ENCODE measurements around the gene KIAA0930.

DNA sequence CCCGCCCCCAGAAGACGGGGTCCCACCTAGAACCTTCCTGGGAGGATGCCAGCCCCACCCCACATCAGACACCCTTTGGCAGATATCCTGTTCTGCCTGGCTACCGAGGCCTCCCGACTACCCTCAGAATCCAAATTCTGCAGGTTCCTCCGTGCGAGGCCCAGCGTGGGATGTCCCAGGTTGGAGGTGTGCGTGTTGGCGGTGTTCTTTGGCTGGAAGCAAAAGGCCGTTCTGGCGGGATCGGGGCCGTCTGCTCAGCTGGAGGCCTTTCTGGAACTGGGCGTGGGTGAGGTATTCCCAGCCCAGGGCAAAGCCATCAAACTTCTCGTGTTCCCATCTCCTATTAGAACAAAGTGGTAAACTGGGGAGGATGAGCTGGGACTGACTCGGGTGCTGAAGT, 44.4 kb downstream of the KIAA0930 start:
- TF ChIP-seq, protein P1, sequence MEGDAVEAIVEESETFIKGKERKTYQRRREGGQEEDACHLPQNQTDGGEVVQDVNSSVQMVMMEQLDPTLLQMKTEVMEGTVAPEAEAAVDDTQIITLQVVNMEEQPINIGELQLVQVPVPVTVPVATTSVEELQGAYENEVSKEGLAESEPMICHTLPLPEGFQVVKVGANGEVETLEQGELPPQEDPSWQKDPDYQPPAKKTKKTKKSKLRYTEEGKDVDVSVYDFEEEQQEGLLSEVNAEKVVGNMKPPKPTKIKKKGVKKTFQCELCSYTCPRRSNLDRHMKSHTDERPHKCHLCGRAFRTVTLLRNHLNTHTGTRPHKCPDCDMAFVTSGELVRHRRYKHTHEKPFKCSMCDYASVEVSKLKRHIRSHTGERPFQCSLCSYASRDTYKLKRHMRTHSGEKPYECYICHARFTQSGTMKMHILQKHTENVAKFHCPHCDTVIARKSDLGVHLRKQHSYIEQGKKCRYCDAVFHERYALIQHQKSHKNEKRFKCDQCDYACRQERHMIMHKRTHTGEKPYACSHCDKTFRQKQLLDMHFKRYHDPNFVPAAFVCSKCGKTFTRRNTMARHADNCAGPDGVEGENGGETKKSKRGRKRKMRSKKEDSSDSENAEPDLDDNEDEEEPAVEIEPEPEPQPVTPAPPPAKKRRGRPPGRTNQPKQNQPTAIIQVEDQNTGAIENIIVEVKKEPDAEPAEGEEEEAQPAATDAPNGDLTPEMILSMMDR (IDR thresholded peaks at IDR 0.05 in 8 of 11, conservative IDR thresholded peaks at IDR 0.05 in 3 of 11) = no peak
- TF ChIP-seq POLR2AphosphoS5 (IDR thresholded peaks at IDR 0.05) (no peak), POLR2A (IDR thresholded peaks at IDR 0.05) (no peak)

Data from spleen (tissue), 7 donors.